HepG2 (cell line): ENCODE results near the gene TTLL1. TPM values are rescaled to one million over a fixed set of nuclear protein-coding genes. Genes with fewer than 3 reads are reported as not detected.

Experiments
- ATF6 ChIP-seq: sonication (generic); formaldehyde crosslinking; conservative IDR thresholded peaks from 2 replicates; pipeline ENCODE4 v1.4.0; 2020; ENCODE audit warnings: missing genetic modification reagents
- CBX2 ChIP-seq, 2 experiments: fragments of 200-600 bp in 1 of 2; sonication (generic); formaldehyde crosslinking in 1 of 2; IDR thresholded peaks; 2 replicates each; pipeline versions ENCODE4 v1.7.0 to v1.8.1; 2018 to 2022; ENCODE audit warnings: low read depth in 2 of 2, low read length in 1 of 2, mild to moderate bottlenecking in 1 of 2, missing genetic modification reagents in 1 of 2
- CCDC6 ChIP-seq: sonication (generic); formaldehyde crosslinking; IDR thresholded peaks from 2 replicates; pipeline ENCODE4 v1.8.1; 2022; ENCODE audit warnings: mild to moderate bottlenecking, missing genetic modification reagents, moderate library complexity
- IRF2 ChIP-seq: IDR thresholded peaks from 2 replicates; pipeline ENCODE4 v1.6.1; 2018; ENCODE audit warnings: missing genetic modification reagents, missing compliant biosample characterization
- MED13 ChIP-seq: sonication (generic); formaldehyde crosslinking; IDR thresholded peaks from 2 replicates; pipeline ENCODE4 v1.5.0; 2020; ENCODE audit warnings: missing genetic modification reagents
- PHF8 ChIP-seq: sonication (generic); formaldehyde crosslinking; IDR thresholded peaks from 2 replicates; pipeline ENCODE4 v1.5.0; 2020; ENCODE audit warnings: missing genetic modification reagents
- RBM39 ChIP-seq: fragments of 200-400 bp; formaldehyde crosslinking; IDR thresholded peaks from one replicate; pipeline ENCODE4 v1.6.1; 2018; ENCODE audit warnings: antibody characterized with exemption, mild to moderate bottlenecking, low read depth, low read length; ENCODE audit not compliant: poor library complexity, severe bottlenecking
- SP4 ChIP-seq: sonication (generic); formaldehyde crosslinking; IDR thresholded peaks from 2 replicates; pipeline ENCODE4 v1.8.1; 2023; ENCODE audit warnings: mild to moderate bottlenecking, missing genetic modification reagents
- TBX3 ChIP-seq: fragments of 450-650 bp; IDR thresholded peaks from 2 replicates; pipeline ENCODE4 v1.6.1; 2017; ENCODE audit warnings: antibody characterized with exemption, mild to moderate bottlenecking, inconsistent platforms, borderline replicate concordance
- UBTF ChIP-seq: sonication (generic); formaldehyde crosslinking; IDR thresholded peaks from 2 replicates; pipeline ENCODE4 v1.4.0; 2020; ENCODE audit warnings: mild to moderate bottlenecking, missing genetic modification reagents
- YEATS2 ChIP-seq: sonication (generic); formaldehyde crosslinking; IDR thresholded peaks from 2 replicates; pipeline ENCODE4 v1.4.0; 2020; ENCODE audit warnings: missing genetic modification reagents, borderline replicate concordance
- ZNF501 ChIP-seq: sonication (generic); formaldehyde crosslinking; IDR thresholded peaks from 2 replicates; pipeline ENCODE4 v1.5.1; 2020; ENCODE audit warnings: mild to moderate bottlenecking, moderate library complexity, missing genetic modification reagents
- ZNF598 ChIP-seq: sonication (generic); formaldehyde crosslinking; IDR thresholded peaks from 2 replicates; pipeline ENCODE4 v1.5.1; 2020; ENCODE audit warnings: mild to moderate bottlenecking, missing genetic modification reagents, borderline replicate concordance
- ZNF670 ChIP-seq: sonication (generic); formaldehyde crosslinking; IDR thresholded peaks from 2 replicates; pipeline ENCODE4 v1.8.0; 2022; ENCODE audit warnings: mild to moderate bottlenecking, missing genetic modification reagents, borderline replicate concordance
- ZNF800 ChIP-seq: sonication (generic); formaldehyde crosslinking; IDR thresholded peaks from 2 replicates; pipeline ENCODE4 v1.4.0; 2020; ENCODE audit warnings: missing genetic modification reagents
- polyA plus RNA-seq, 8 experiments: library from polyadenylated mRNA; depleted of rRNA in 3 of 8; stranded (reverse) in 7 of 8; unstranded in 1 of 8; fragments of >200 nt; fragmentation: Illumina TruSeq in 4 of 8; extraction: Trizol in 4 of 8; gene quantifications; 2 replicates each; pipeline versions ENCODE4 v1.2.1 to v1.2.3, GENCODE V29; 2011 to 2016; ENCODE audit warnings: low read depth in 4 of 8, missing spikeins in 1 of 8, mixed read lengths in 1 of 8; ENCODE audit not compliant: insufficient read depth in 1 of 8
- total RNA-seq, 5 experiments: library from RNA; depleted of rRNA; stranded (reverse); fragments of >200 nt; fragmentation: Illumina TruSeq; extraction: Trizol; gene quantifications; 2 replicates each; pipeline ENCODE4 v1.2.3, GENCODE V29; 2016; ENCODE audit warnings: low read depth in 1 of 5

Gene TTLL1
- total and polyA plus RNA-seq, 2 of the 13 experiments (the other 11 are each of a cell fraction or from before 2014, with no cell fraction given) = 1.6 to 5.3 TPM

GRCh38 chr22:43013355-43014315 is 75.6 kb downstream of the TTLL1 start (continued):
- TF ChIP-seq CCDC6 = no peak
- no peak for TF ChIP-seq CBX2 (IDR thresholded peaks at IDR 0.05; ENCODE audit: low read depth, low read length)
- no peak for TF ChIP-seq CBX2 (CRISPR knock-in tag; IDR thresholded peaks at IDR 0.05; ENCODE audit: low read depth)
- TF ChIP-seq SP4 = no peak
- TF ChIP-seq ZNF800 (CRISPR knock-in tag) = 0 out of 2 replicates have a peak, but pooled peaks have one; percentile 23
- 0 out of 2 replicates have a peak, but pooled peaks have one; percentile 19 for TF ChIP-seq PHF8 (CRISPR knock-in tag)
- peak; percentile 25; the same call in 1 of the 2 replicates for TF ChIP-seq UBTF
- TF ChIP-seq YEATS2 (CRISPR knock-in tag) = 0 out of 2 replicates have a peak, but pooled peaks have one; percentile 28
- TF ChIP-seq ATF6 (CRISPR knock-in tag) = no peak
- TF ChIP-seq TBX3 = no peak
- no peak for TF ChIP-seq RBM39
- TF ChIP-seq MED13 (CRISPR knock-in tag) = no peak
- 0 out of 2 replicates have a peak, but pooled peaks have one; percentile 28 for TF ChIP-seq ZNF501
- no peak for TF ChIP-seq IRF2
- 0 out of 2 replicates have a peak, but pooled peaks have one; percentile 47 for TF ChIP-seq ZNF598
- no peak for TF ChIP-seq ZNF670
